NB4 (cell line): ENCODE data around the gene MYMK.

Experiments
- MYC ChIP-seq: IDR thresholded peaks from 2 replicates; pipeline ENCODE4 v1.6.1; 2011; ENCODE audit warnings: low read depth, low read length
- POLR2A ChIP-seq: IDR thresholded peaks from 2 replicates; pipeline ENCODE4 v1.6.1; 2011; ENCODE audit warnings: mild to moderate bottlenecking; ENCODE audit not compliant: insufficient read length; ENCODE audit errors: extremely low read depth
- TF ChIP-seq, protein P1 (sequence below): IDR thresholded peaks from 2 replicates; pipeline ENCODE4 v1.6.1; 2011; ENCODE audit warnings: low read depth, low read length
- TF ChIP-seq, protein P2 (sequence below): IDR thresholded peaks from one replicate; pipeline ENCODE4 v1.5.1; 2012; ENCODE audit warnings: low read depth, low read length

DNA sequence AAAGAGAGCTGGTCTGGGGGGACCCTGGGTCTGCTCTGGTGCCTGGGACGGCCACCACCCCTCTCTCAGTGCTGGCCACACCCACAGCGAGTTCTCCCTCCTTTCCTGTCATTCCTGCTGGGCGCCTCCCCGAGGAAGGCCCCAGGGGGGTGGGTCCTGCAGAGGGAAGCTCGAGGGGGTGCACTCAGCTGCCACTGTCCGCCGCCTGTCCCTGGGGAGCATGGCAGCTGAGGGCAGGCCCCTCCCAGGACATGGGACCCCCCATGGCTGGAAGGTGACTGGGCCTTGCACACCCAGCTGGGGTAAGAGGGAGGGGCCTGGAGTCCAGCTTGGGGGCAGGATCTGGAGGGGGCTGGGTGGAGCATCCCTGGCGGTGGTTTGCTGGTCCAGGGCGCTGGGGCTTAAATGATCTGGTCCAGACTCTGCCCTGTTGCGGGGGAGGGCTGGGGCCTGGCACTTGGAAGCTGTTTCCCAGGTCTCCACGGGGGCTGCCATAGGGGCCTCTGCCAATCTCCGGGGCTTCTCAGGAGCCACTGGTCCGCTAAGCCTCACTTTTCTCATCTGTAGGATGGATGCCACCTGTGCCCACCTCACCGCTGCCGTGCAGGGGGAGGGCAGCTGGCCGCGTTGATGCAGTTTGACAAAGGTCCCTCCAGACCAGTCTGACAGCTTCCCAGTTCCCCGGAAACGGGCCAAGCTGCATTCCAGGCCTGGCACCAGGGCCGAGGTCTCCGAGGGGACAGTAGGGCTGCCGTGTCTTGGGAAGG is 39.9 kb downstream of the MYMK start:
- TF ChIP-seq, protein P1, sequence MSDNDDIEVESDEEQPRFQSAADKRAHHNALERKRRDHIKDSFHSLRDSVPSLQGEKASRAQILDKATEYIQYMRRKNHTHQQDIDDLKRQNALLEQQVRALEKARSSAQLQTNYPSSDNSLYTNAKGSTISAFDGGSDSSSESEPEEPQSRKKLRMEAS, result no peak
- TF ChIP-seq, protein P2, sequence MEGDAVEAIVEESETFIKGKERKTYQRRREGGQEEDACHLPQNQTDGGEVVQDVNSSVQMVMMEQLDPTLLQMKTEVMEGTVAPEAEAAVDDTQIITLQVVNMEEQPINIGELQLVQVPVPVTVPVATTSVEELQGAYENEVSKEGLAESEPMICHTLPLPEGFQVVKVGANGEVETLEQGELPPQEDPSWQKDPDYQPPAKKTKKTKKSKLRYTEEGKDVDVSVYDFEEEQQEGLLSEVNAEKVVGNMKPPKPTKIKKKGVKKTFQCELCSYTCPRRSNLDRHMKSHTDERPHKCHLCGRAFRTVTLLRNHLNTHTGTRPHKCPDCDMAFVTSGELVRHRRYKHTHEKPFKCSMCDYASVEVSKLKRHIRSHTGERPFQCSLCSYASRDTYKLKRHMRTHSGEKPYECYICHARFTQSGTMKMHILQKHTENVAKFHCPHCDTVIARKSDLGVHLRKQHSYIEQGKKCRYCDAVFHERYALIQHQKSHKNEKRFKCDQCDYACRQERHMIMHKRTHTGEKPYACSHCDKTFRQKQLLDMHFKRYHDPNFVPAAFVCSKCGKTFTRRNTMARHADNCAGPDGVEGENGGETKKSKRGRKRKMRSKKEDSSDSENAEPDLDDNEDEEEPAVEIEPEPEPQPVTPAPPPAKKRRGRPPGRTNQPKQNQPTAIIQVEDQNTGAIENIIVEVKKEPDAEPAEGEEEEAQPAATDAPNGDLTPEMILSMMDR, result no peak
- TF ChIP-seq POLR2A, result no peak
- TF ChIP-seq MYC, result no peak
